Thyroid gland (tissue), 4 donors: ENCODE data around the gene UBE3A. TPM values are rescaled to one million over a fixed set of nuclear protein-coding genes. Genes with fewer than 3 reads are reported as not detected.

ENCODE experiments used
- DNase-seq, 2 donors: peaks; one replicate each; pipeline ENCODE4 v3.0.0-alpha.2; 2019
- H3K27ac ChIP-seq, 3 donors: fragments of 200-600 bp; sonication (generic); 1 replicate in 2 of 3; 2 replicates in 1 of 3; pipeline ENCODE4 v1.5.1; 2016 to 2019; ENCODE audit warnings: mild to moderate bottlenecking in 1 of 3, moderate library complexity in 1 of 3
- H3K27me3 ChIP-seq: fragments of 200-600 bp; sonication (generic); one replicate; pipeline ENCODE4 v1.5.1; 2019
- H3K36me3 ChIP-seq, 2 donors: fragments of 200-600 bp; sonication (generic); one replicate each; pipeline ENCODE4 v1.5.1; 2016 to 2019
- H3K4me1 ChIP-seq, 2 donors: fragments of 200-600 bp; sonication (generic); one replicate each; pipeline ENCODE4 v1.5.1; 2017 to 2019
- H3K4me3 ChIP-seq, 3 donors: fragments of 200-600 bp; sonication (generic); replicated peaks in 1 of 3; 1 replicate in 2 of 3; 2 replicates in 1 of 3; pipeline ENCODE4 v1.5.1; 2016; ENCODE audit warnings: mild to moderate bottlenecking in 1 of 3
- H3K9me3 ChIP-seq: fragments of 200-600 bp; sonication (generic); one replicate; pipeline ENCODE4 v1.5.1; 2017
- CTCF ChIP-seq, 6 experiments: fragments of 200-600 bp in 3 of 6; fragments of 450-650 bp in 3 of 6; sonication (generic) in 3 of 6; IDR thresholded peaks; one replicate each; pipeline ENCODE4 v1.5.1; 2016 to 2019; ENCODE audit warnings: antibody characterized with exemption in 6 of 6, mild to moderate bottlenecking in 2 of 6, inconsistent platforms in 1 of 6, moderate library complexity in 1 of 6
- POLR2A ChIP-seq, 2 donors: fragments of 450-650 bp; IDR thresholded peaks; one replicate each; pipeline ENCODE4 v1.6.1; 2017; ENCODE audit warnings: antibody characterized with exemption in 2 of 2, mild to moderate bottlenecking in 2 of 2, moderate library complexity in 1 of 2
- WGBS, 2 donors: methylation state at CpG; one replicate each; pipeline ENCODE4 v1.1.5; 2017; 5-methylcytosine and 5-hydroxymethylcytosine counted together
- intact Hi-C: fragments of 100-400 bp; cut with DNase I; formaldehyde crosslinking; loops from one replicate; pipeline ENCODE4 v1.15.1; 2023
- total RNA-seq, 4 donors: library from RNA; depleted of rRNA; stranded (reverse); fragments of >200 nt; gene quantifications; one replicate each; pipeline ENCODE4 v1.2.3, GENCODE V29; 2016

UBE3A gene
- total RNA-seq, 4 donors from 2014 or later = 88.6 to 140 (median 106) TPM

- Histone ChIP-seq H3K4me3 (no peak overlapping the region), H3K27me3 (no peaks in the 10 kb centered on the region), H3K27ac (no peak overlapping the region), H3K9me3 (no peaks in the 10 kb centered on the region), H3K36me3 (no peaks in the 10 kb centered on the region), H3K4me1 (peaks cover 8 to 19% of the 10 kb centered on the region in 2 donors)
- TF ChIP-seq POLR2A (IDR thresholded peaks at IDR 0.05) = no peak
- TF ChIP-seq CTCF (IDR thresholded peaks at IDR 0.05) = no peak
- DNase-seq = no peak
- intact Hi-C loops = no loop called here
- WGBS, 2 donors = 79 to 83% methylated on average over 4 of the region's 4 CpGs
Observed at GRCh38 chr15:25391971-25392721, 46.7 kb downstream of the UBE3A start.

GRCh38 chr15:25385986-25386385, 52.8 kb downstream of the UBE3A start:
- Histone ChIP-seq H3K4me3 (no peak overlapping the region), H3K4me1 (no peaks in the 10 kb centered on the region), H3K27ac (no peak overlapping the region), H3K36me3 (peaks cover 0 to 9% of the 10 kb centered on the region in 2 donors), H3K9me3 (no peaks in the 10 kb centered on the region), H3K27me3 (no peaks in the 10 kb centered on the region)
- intact Hi-C loops = no loop called here
- TF ChIP-seq POLR2A (IDR thresholded peaks at IDR 0.05) (no peak), CTCF (IDR thresholded peaks at IDR 0.05) (no peak)
- DNase-seq = no peak

GRCh38 chr15:25381579-25381978, 57.2 kb downstream of the UBE3A start:
- Histone ChIP-seq H3K4me3 (no peak overlapping the region), H3K27me3 (no peaks in the 10 kb centered on the region), H3K27ac (no peak overlapping the region), H3K9me3 (no peaks in the 10 kb centered on the region), H3K36me3 (peaks cover 0 to 8% of the 10 kb centered on the region in 2 donors), H3K4me1 (peaks cover 0 to 4% of the 10 kb centered on the region in 2 donors)
- 94 to 97% methylated on average over 5 of the region's 5 CpGs for WGBS, 2 donors
- TF ChIP-seq CTCF (IDR thresholded peaks at IDR 0.05) (no peak), POLR2A (IDR thresholded peaks at IDR 0.05) (no peak)
- DNase-seq = no peak
- intact Hi-C loops = no loop called here

- H3K9me3 ChIP-seq = no peaks in the 10 kb centered on the region
- no peak overlapping the region for H3K27ac ChIP-seq
- peaks cover 9 to 16% of the 10 kb centered on the region in 2 donors for H3K36me3 ChIP-seq
- peaks cover 0 to 4% of the 10 kb centered on the region in 2 donors for H3K4me1 ChIP-seq
- H3K4me3 ChIP-seq = no peak overlapping the region
- DNase-seq = no peak
- TF ChIP-seq POLR2A (IDR thresholded peaks at IDR 0.05) (no peak), CTCF (IDR thresholded peaks at IDR 0.05) (no peak)
- H3K27me3 ChIP-seq = no peaks in the 10 kb centered on the region
- intact Hi-C loops = no loop called here
- 88 to 95% methylated on average over 2 of the region's 2 CpGs for WGBS, 2 donors
Observed at GRCh38 chr15:25378501-25378901, 60.3 kb downstream of the UBE3A start.

GRCh38 chr15:25375557-25375956, 63.3 kb downstream of the UBE3A start:
- Histone ChIP-seq H3K27ac (no peak overlapping the region), H3K27me3 (no peaks in the 10 kb centered on the region), H3K4me3 (no peak overlapping the region), H3K36me3 (peaks cover 15 to 19% of the 10 kb centered on the region in 2 donors), H3K9me3 (no peaks in the 10 kb centered on the region), H3K4me1 (peaks cover 3 to 4% of the 10 kb centered on the region in 2 donors)
- no peak for DNase-seq
- TF ChIP-seq CTCF (IDR thresholded peaks at IDR 0.05) = no peak
- TF ChIP-seq POLR2A (IDR thresholded peaks at IDR 0.05) = no peak
- WGBS, 2 donors = 84 to 88% methylated on average over 5 of the region's 5 CpGs
- intact Hi-C loops = no loop called here
